ENCODE results near the gene DEFB125.

- TF ChIP-seq CTCF (IDR thresholded peaks at IDR 0.05) (no peak), EP300 (IDR thresholded peaks at IDR 0.05) (no peak)
These were observed 9.1 kb upstream of the DEFB125 start for GRCh38 chr20:78338-78737.
